ENCODE results near the gene TNFRSF18.

TNFRSF18 gene, protein sequence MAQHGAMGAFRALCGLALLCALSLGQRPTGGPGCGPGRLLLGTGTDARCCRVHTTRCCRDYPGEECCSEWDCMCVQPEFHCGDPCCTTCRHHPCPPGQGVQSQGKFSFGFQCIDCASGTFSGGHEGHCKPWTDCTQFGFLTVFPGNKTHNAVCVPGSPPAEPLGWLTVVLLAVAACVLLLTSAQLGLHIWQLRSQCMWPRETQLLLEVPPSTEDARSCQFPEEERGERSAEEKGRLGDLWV

DNA sequence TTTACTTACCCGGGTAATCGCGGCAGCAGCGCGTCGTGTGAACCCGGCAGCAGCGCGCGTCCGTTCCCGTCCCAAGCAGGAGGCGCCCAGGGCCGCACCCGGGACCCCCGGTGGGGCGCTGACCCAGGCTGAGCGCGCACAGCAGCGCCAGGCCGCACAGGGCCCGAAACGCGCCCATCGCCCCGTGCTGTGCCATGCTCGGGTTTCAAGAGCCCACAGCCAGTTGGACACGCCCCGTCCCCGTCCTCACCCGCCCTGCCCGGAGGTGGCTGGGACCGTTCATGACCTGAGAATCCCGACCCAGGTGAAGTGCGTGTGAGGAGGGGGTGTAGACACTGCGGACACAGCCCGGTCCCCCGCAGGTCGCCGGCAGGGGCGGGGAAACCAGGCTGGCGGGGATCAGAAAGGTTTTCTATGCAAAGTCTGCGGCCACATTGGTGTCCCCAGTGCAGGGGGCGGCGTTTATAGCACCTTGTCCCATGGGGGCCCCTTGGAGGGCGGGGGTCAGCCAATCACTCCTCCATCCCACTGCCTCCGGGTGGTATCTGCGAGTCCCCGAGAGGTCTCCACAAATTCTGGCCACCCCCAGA is at the start of gene TNFRSF18:
TSS of gene TNFRSF18 (minus strand) at position 217 of the 590 bp plus-strand sequence. CDS start at position 196, 21 bp downstream.
- no peak for TF ChIP-seq CTCF (IDR thresholded peaks at IDR 0.05; ENCODE audit: low read depth, low read length, missing control alignments)
- DNase-seq (ENCODE audit: extremely low read depth, low read depth): no peak
- no peak within 1 kb of the TSS for H3K4me3 ChIP-seq (replicated peaks; ENCODE audit: low read depth, low read length)

DNA sequence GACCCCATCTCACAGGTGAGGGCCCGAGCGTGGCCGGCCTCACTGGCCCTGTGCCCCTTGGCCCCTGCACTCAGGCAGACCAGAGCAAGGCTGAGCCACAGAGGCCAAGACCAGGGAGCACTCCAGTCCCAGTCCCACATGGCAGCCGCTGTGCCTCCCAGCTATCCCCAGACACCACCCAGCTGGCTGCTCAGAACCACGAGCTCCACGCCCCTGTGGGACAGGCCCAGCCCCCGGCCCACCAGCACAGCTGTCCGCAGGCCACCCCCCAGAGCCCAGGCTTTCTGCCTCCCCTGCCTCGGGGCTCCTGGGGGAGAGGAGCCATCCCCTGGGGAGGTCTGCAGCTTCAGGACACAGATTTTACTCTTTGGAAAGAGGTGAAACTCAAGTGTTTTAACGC is 49.2 kb upstream of the TNFRSF18 start:
- no peak for TF ChIP-seq CTCF (IDR thresholded peaks at IDR 0.05; ENCODE audit: low read depth, low read length, missing control alignments)
- no peak overlapping the region for H3K4me3 ChIP-seq (replicated peaks; ENCODE audit: low read depth, low read length)
- DNase-seq (ENCODE audit: extremely low read depth, low read depth): no peak

- no peak overlapping the region for H3K4me3 ChIP-seq (replicated peaks; ENCODE audit: low read depth, low read length)
- TF ChIP-seq CTCF (IDR thresholded peaks at IDR 0.05; ENCODE audit: low read depth, low read length, missing control alignments): no peak
These were observed 48.7 kb upstream of the TNFRSF18 start for GRCh38 chr1:1255078-1255477.

DNA sequence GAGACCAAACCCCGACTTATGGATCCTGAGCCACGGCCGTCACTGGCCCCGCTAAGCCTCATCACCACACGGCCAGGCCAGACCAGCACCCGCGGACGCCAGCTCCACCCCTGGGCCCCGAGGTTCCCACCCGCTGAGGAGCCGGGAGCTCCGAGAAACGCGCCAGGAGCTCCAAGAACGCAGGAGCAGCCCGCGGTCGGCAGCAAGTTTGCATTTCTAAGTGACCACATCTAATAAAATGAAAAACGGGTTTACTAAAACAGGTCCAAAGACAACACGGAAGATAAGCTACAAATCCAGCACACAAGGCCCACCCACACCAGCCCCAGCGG is 48.2 kb upstream of the TNFRSF18 start:
- no peak for DNase-seq (ENCODE audit: extremely low read depth, low read depth)
- H3K4me3 ChIP-seq (replicated peaks; ENCODE audit: low read depth, low read length): no peak overlapping the region
- TF ChIP-seq CTCF (IDR thresholded peaks at IDR 0.05; ENCODE audit: low read depth, low read length, missing control alignments): no peak

More at GRCh38 chr1:1255078-1255477, 48.7 kb upstream of the TNFRSF18 start:
- no peak for DNase-seq (ENCODE audit: extremely low read depth, low read depth)

- no peak for TF ChIP-seq CTCF (IDR thresholded peaks at IDR 0.05; ENCODE audit: low read depth, low read length, missing control alignments)
- DNase-seq (ENCODE audit: extremely low read depth, low read depth): no peak
- H3K4me3 ChIP-seq (replicated peaks; ENCODE audit: low read depth, low read length): no peak overlapping the region
These were observed 47.7 kb upstream of the TNFRSF18 start for GRCh38 chr1:1253972-1254666.

- no peak for TF ChIP-seq CTCF (IDR thresholded peaks at IDR 0.05; ENCODE audit: low read depth, low read length, missing control alignments)
- no peak overlapping the region for H3K4me3 ChIP-seq (replicated peaks; ENCODE audit: low read depth, low read length)
- DNase-seq (ENCODE audit: extremely low read depth, low read depth): no peak
These were observed 46.9 kb upstream of the TNFRSF18 start for GRCh38 chr1:1253314-1253713.

Measured in HFF-Myc (cell line).